PFSK-1 (cell line): ENCODE results near the gene BBIP1.

Experiments used
- FOXP2 ChIP-seq: optimal IDR thresholded peaks from 2 replicates; pipeline ENCODE3; 2011; ENCODE audit warnings: borderline replicate concordance, control low read depth, inconsistent platforms; ENCODE audit not compliant: insufficient read depth; ENCODE audit errors: extremely low read length, extremely low read depth
- POLR2AphosphoS5 ChIP-seq: IDR thresholded peaks from 2 replicates; pipeline ENCODE4 v1.6.1; 2012; ENCODE audit warnings: low read depth, mild to moderate bottlenecking, control low read depth, low read length, moderate library complexity
- REST ChIP-seq, 2 experiments: IDR thresholded peaks; 2 replicates each; pipeline versions ENCODE4 v1.6.1 to v1.8.0; 2011 to 2012; ENCODE audit warnings: low read depth in 2 of 2, low read length in 2 of 2, control low read depth in 1 of 2, inconsistent platforms in 1 of 2, mild to moderate bottlenecking in 1 of 2, moderate library complexity in 1 of 2; ENCODE audit not compliant: insufficient read depth in 1 of 2
- SIN3A ChIP-seq: IDR thresholded peaks from 2 replicates; pipeline ENCODE4 v1.6.1; 2012; ENCODE audit warnings: mild to moderate bottlenecking, low read length, moderate library complexity, borderline replicate concordance; ENCODE audit not compliant: insufficient read depth
- TAF1 ChIP-seq: IDR thresholded peaks from 2 replicates; pipeline ENCODE4 v1.6.1; 2012; ENCODE audit warnings: low read length, control low read depth, borderline replicate concordance; ENCODE audit not compliant: insufficient read depth

The BBIP1 gene

DNA sequence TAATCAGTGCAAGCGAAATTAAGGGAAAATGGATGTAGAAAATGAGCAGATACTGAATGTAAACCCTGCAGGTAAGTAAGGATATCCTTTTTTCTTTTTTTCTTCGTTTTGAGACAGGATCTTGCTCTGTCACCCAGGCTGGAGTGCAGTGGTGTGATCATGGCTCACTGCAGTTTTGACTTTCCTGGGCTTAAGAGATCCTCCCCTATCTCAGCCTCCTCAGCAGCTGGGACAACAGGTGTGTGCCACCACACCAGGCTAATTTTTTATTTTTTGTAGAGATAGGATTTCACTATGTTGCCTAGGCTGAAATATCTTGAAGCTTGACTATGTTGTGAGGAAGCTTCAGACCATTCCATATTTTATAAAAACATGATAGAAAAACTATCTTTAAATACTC, 43.0 kb downstream of the BBIP1 start:
- TF ChIP-seq SIN3A, result no peak
- TF ChIP-seq FOXP2, result no peak
- TF ChIP-seq TAF1, result no peak
- no peak for TF ChIP-seq REST (IDR thresholded peaks at IDR 0.05; ENCODE audit: insufficient read depth in 1 of 2, low read depth in 2 of 2, low read length in 2 of 2)
- no peak for TF ChIP-seq POLR2AphosphoS5

DNA sequence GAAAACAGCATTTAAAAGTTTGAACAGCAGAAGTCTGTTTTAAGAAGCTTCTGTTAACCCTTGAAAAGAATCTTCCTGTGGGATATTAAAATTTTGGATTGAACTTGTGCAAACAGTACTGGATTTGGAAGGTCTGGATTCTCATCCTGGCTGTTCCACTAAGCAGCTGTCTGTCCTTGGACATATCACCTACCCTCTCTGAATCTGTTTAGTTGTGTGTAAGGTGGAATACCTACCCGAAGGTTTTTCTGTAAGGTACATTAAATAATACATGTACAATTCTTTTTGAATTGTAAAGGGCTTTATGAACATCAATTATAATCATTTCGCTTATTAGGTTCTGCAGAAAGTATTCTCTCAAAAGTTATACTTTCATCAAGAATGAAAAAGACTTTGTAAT, 45.0 kb downstream of the BBIP1 start:
- TF ChIP-seq SIN3A (no peak), REST (IDR thresholded peaks at IDR 0.05; ENCODE audit: insufficient read depth in 1 of 2, low read depth in 2 of 2, low read length in 2 of 2) (no peak), FOXP2 (no peak), POLR2AphosphoS5 (no peak), TAF1 (no peak)

- TF ChIP-seq FOXP2 (no peak), SIN3A (no peak), REST (IDR thresholded peaks at IDR 0.05; ENCODE audit: insufficient read depth in 1 of 2, low read depth in 2 of 2, low read length in 2 of 2) (no peak), POLR2AphosphoS5 (no peak), TAF1 (no peak)
Measured at GRCh38 chr10:110872984-110873923, 45.7 kb downstream of the BBIP1 start.

- no peak; the same call in 1 of the 2 replicates for TF ChIP-seq POLR2AphosphoS5
- TF ChIP-seq SIN3A, result no peak
- no peak for TF ChIP-seq TAF1
- no peak for TF ChIP-seq REST (IDR thresholded peaks at IDR 0.05; ENCODE audit: insufficient read depth in 1 of 2, low read depth in 2 of 2, low read length in 2 of 2)
- TF ChIP-seq FOXP2, result no peak
Measured at GRCh38 chr10:110872145-110872983, 46.6 kb downstream of the BBIP1 start.
